Uterus (tissue), 4 donors: ENCODE measurements around the gene TUNAR. TPM values are rescaled to one million over a fixed set of nuclear protein-coding genes. Genes with fewer than 3 reads are reported as not detected.

Source experiments
- DNase-seq, 2 donors: peaks; one replicate each; pipeline ENCODE4 v3.0.0-alpha.2; 2019 to 2020
- H3K27ac ChIP-seq, 2 donors: fragments of 200-600 bp; sonication (generic); 1 replicate in 1 of 2; 2 replicates in 1 of 2; pipeline ENCODE4 v1.5.1; 2016 to 2018
- H3K27me3 ChIP-seq, 2 donors: fragments of 200-600 bp; sonication (generic); one replicate each; pipeline ENCODE4 v1.5.1; 2018 to 2019; ENCODE audit warnings: control low read depth in 1 of 2
- H3K36me3 ChIP-seq, 2 donors: fragments of 200-600 bp; sonication (generic); one replicate each; pipeline ENCODE4 v1.5.1; 2019; ENCODE audit warnings: control low read depth in 1 of 2
- H3K4me1 ChIP-seq, 2 donors: fragments of 200-600 bp; sonication (generic); one replicate each; pipeline ENCODE4 v1.5.1; 2018 to 2019; ENCODE audit warnings: control low read depth in 1 of 2
- H3K4me3 ChIP-seq, 2 donors: fragments of 200-600 bp; sonication (generic); 1 replicate in 1 of 2; 2 replicates in 1 of 2; pipeline ENCODE4 v1.5.1; 2018 to 2019; ENCODE audit warnings: mild to moderate bottlenecking in 1 of 2
- H3K9me3 ChIP-seq, 2 donors: fragments of 200-600 bp; sonication (generic); one replicate each; pipeline ENCODE4 v1.5.1; 2019; ENCODE audit warnings: control low read depth in 1 of 2
- CTCF ChIP-seq, 4 experiments: fragments of 200-600 bp in 2 of 4; fragments of 450-650 bp in 2 of 4; sonication (generic) in 2 of 4; IDR thresholded peaks; one replicate each; pipeline ENCODE4 v1.5.1; 2016 to 2019; ENCODE audit warnings: antibody characterized with exemption in 4 of 4, mild to moderate bottlenecking in 2 of 4, moderate library complexity in 1 of 4
- POLR2A ChIP-seq, 2 donors: fragments of 450-650 bp; IDR thresholded peaks; one replicate each; pipeline ENCODE4 v1.6.1; 2016; ENCODE audit warnings: antibody characterized with exemption in 2 of 2, mild to moderate bottlenecking in 1 of 2, moderate library complexity in 1 of 2
- intact Hi-C: fragments of 100-400 bp; cut with DNase I; formaldehyde crosslinking; loops from one replicate; pipeline ENCODE4 v1.15.1; 2023; ENCODE audit warnings: low total_unique reads
- total RNA-seq, 4 donors: library from RNA; depleted of rRNA in 3 of 4; stranded (reverse); fragments of >200 nt in 3 of 4; gene quantifications; one replicate each; pipeline versions ENCODE4 v1.1.0 to v1.2.4, GENCODE V29; 2014 to 2023
- donor health status: DM: yes; HTN: yes; CAD: no.

TUNAR gene
- total RNA-seq, 4 donors from 2014 or later: 0.40 to 4.2 (median 1.8) TPM; not detected in 1

GRCh38 chr14:95831468-95831867 is 45.2 kb upstream of the TUNAR start:
- H3K4me1 ChIP-seq: no peaks in the 10 kb centered on the region
- DNase-seq: no peak
- no peak for TF ChIP-seq CTCF (IDR thresholded peaks at IDR 0.05)
- no peak for TF ChIP-seq POLR2A (IDR thresholded peaks at IDR 0.05)
- intact Hi-C loops: no loop called here
- no peak overlapping the region for H3K4me3 ChIP-seq
- H3K9me3 ChIP-seq: no peaks in the 10 kb centered on the region
- H3K36me3 ChIP-seq: no peaks in the 10 kb centered on the region
- no peak overlapping the region for H3K27ac ChIP-seq
- no peaks in the 10 kb centered on the region for H3K27me3 ChIP-seq

GRCh38 chr14:95832012-95832411 is 44.6 kb upstream of the TUNAR start:
- DNase-seq: no peak
- intact Hi-C loops: no loop called here
- TF ChIP-seq CTCF (IDR thresholded peaks at IDR 0.05) (no peak), POLR2A (IDR thresholded peaks at IDR 0.05) (no peak)
- Histone ChIP-seq H3K27ac (no peak overlapping the region), H3K36me3 (no peaks in the 10 kb centered on the region), H3K4me3 (no peak overlapping the region), H3K27me3 (no peaks in the 10 kb centered on the region), H3K4me1 (no peaks in the 10 kb centered on the region), H3K9me3 (no peaks in the 10 kb centered on the region)

GRCh38 chr14:95833429-95833828 is 43.2 kb upstream of the TUNAR start:
- intact Hi-C loops: no loop called here
- no peaks in the 10 kb centered on the region for H3K36me3 ChIP-seq
- TF ChIP-seq CTCF (IDR thresholded peaks at IDR 0.05) (no peak), POLR2A (IDR thresholded peaks at IDR 0.05) (no peak)

GRCh38 chr14:95834496-95834895 is 42.1 kb upstream of the TUNAR start:
- no peak for TF ChIP-seq POLR2A (IDR thresholded peaks at IDR 0.05)
- TF ChIP-seq CTCF (IDR thresholded peaks at IDR 0.05): no peak
- Histone ChIP-seq H3K27ac (no peak overlapping the region), H3K4me3 (no peak overlapping the region), H3K27me3 (no peaks in the 10 kb centered on the region), H3K36me3 (no peaks in the 10 kb centered on the region), H3K9me3 (no peaks in the 10 kb centered on the region), H3K4me1 (no peaks in the 10 kb centered on the region)
- DNase-seq: no peak
- intact Hi-C loops: no loop called here

More at GRCh38 chr14:95833429-95833828, 43.2 kb upstream of the TUNAR start:
- Histone ChIP-seq H3K9me3 (no peaks in the 10 kb centered on the region), H3K27ac (no peak overlapping the region), H3K27me3 (no peaks in the 10 kb centered on the region), H3K4me3 (no peak overlapping the region), H3K4me1 (no peaks in the 10 kb centered on the region)
- no peak for DNase-seq

- DNase-seq: no peak
- Histone ChIP-seq H3K27me3 (no peaks in the 10 kb centered on the region), H3K36me3 (no peaks in the 10 kb centered on the region)
These were observed 41.4 kb upstream of the TUNAR start for GRCh38 chr14:95835121-95835730.

More at GRCh38 chr14:95835121-95835730, 41.4 kb upstream of the TUNAR start:
- no peak for TF ChIP-seq CTCF (IDR thresholded peaks at IDR 0.05)
- no peak for TF ChIP-seq POLR2A (IDR thresholded peaks at IDR 0.05)
- no peaks in the 10 kb centered on the region for H3K9me3 ChIP-seq
- H3K4me3 ChIP-seq: no peak overlapping the region
- intact Hi-C loops: no loop called here
- no peaks in the 10 kb centered on the region for H3K4me1 ChIP-seq
- no peak overlapping the region for H3K27ac ChIP-seq
